IPS-15b (cell line): ENCODE measurements around the gene NIPSNAP2.

Experiments
- H3K27me3 ChIP-seq: one replicate; pipeline ENCODE4 v1.6.1; 2013; ENCODE audit warnings: low read length; ENCODE audit not compliant: control insufficient read depth, insufficient read depth
- H3K36me3 ChIP-seq: one replicate; pipeline ENCODE4 v1.6.1; 2013; ENCODE audit warnings: low read length; ENCODE audit not compliant: control insufficient read depth, insufficient read depth
- H3K4me1 ChIP-seq: one replicate; pipeline ENCODE4 v1.6.1; 2013; ENCODE audit warnings: mild to moderate bottlenecking, low read length; ENCODE audit not compliant: control insufficient read depth, insufficient read depth
- H3K4me3 ChIP-seq: one replicate; pipeline ENCODE4 v1.5.1; 2013; ENCODE audit warnings: low read depth, low read length
- H3K9ac ChIP-seq: one replicate; pipeline ENCODE4 v1.6.1; 2013; ENCODE audit warnings: low read depth, mild to moderate bottlenecking, low read length
- H3K9me3 ChIP-seq: one replicate; pipeline ENCODE4 v1.6.1; 2013; ENCODE audit warnings: mild to moderate bottlenecking, low read length; ENCODE audit not compliant: control insufficient read depth, insufficient read depth

NIPSNAP2 gene

GRCh38 chr7:55962014-55962413, 2.4 kb upstream of the NIPSNAP2 start:
- Histone ChIP-seq H3K9ac (no peak overlapping the region), H3K36me3 (no peaks in the 10 kb centered on the region), H3K4me3 (no peak overlapping the region), H3K4me1 (no peaks in the 10 kb centered on the region), H3K9me3 (no peaks in the 10 kb centered on the region), H3K27me3 (peaks cover 11% of the 10 kb centered on the region)

- Histone ChIP-seq H3K9me3 (no peaks in the 10 kb centered on the region), H3K27me3 (peaks cover 11% of the 10 kb centered on the region), H3K4me3 (peak overlapping the region; percentile 26), H3K9ac (no peak overlapping the region), H3K36me3 (no peaks in the 10 kb centered on the region), H3K4me1 (no peaks in the 10 kb centered on the region)
Measured at GRCh38 chr7:55963584-55964168, 709 bp upstream of the NIPSNAP2 start.

DNA sequence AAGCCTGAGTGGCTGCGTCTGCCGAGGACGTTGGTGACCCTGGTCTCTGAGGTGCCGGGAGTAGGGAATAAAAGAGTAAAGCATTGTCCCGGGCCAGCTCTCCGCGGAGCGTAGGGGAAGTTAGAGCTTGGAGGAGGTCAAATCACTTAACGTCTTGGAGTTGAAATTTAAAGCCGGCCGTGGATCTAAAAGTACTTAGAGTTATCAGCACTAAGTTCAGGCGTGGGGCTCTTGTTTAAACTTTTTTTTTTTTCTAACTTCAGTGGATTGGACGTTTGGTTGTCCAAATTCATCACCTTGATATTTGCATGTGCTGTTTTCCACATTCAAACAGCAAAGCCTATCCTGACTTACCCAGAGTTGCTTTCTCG, 700 bp downstream of the NIPSNAP2 start:
- peaks cover 11% of the 10 kb centered on the region for H3K27me3 ChIP-seq
- no peaks in the 10 kb centered on the region for H3K9me3 ChIP-seq
- H3K4me1 ChIP-seq: no peaks in the 10 kb centered on the region
- H3K9ac ChIP-seq: peak overlapping the region; percentile 81
- H3K36me3 ChIP-seq: no peaks in the 10 kb centered on the region
- H3K4me3 ChIP-seq: peak overlapping the region; percentile 61

GRCh38 chr7:55965805-55966421, 1.5 kb downstream of the NIPSNAP2 start:
- Histone ChIP-seq H3K27me3 (peaks cover 11% of the 10 kb centered on the region), H3K9me3 (no peaks in the 10 kb centered on the region), H3K4me1 (peaks cover 3% of the 10 kb centered on the region), H3K36me3 (no peaks in the 10 kb centered on the region), H3K4me3 (no peak overlapping the region), H3K9ac (no peak overlapping the region)

GRCh38 chr7:55966851-55967250, 2.5 kb downstream of the NIPSNAP2 start:
- no peaks in the 10 kb centered on the region for H3K36me3 ChIP-seq
- H3K9me3 ChIP-seq: no peaks in the 10 kb centered on the region
- no peak overlapping the region for H3K4me3 ChIP-seq
- H3K9ac ChIP-seq: no peak overlapping the region
- H3K27me3 ChIP-seq: peaks cover 11% of the 10 kb centered on the region
- H3K4me1 ChIP-seq: peaks cover 7% of the 10 kb centered on the region

DNA sequence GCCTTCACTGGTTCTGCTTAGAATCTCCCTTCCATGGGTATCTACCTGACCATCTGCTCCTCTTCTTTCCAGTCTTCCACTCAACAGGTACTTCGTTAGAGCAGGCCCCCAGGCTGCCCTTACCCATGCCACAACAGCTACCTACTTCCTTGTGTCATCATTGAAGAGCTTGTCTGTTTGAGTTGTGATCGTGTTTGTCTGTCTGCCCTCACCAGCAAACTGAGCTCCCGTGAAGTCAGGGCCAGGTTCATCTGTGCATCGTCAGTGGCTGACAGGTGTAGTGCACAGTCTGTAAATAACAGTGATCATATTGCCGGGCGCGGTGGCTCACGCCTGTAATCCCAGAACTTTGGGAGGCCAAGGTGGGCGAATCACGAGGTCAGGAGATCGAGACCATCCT, 5.0 kb downstream of the NIPSNAP2 start:
- Histone ChIP-seq H3K9ac (no peak overlapping the region), H3K9me3 (no peaks in the 10 kb centered on the region), H3K4me3 (no peak overlapping the region), H3K27me3 (no peaks in the 10 kb centered on the region), H3K4me1 (peaks cover 7% of the 10 kb centered on the region), H3K36me3 (no peaks in the 10 kb centered on the region)

DNA sequence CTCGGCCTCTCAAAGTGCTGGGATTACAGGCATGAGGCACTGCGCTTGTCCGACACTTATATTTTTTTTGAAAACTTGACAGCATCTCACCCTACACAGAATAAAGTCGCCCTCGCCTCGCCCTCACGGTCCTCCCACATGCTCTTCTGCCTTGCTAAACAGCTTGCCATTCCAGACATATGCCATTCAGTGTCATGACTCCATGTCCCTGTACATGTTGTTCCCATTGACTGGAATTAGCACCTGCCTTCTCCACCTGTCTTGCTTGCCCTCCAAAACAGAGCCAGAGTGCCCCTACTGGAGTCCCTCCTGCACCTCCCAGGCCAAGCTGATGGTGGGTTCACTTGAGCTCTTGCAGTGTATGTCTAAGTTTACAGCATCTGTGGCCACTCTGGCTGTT, 6.2 kb downstream of the NIPSNAP2 start:
- no peaks in the 10 kb centered on the region for H3K27me3 ChIP-seq
- H3K4me3 ChIP-seq: no peak overlapping the region
- H3K36me3 ChIP-seq: no peaks in the 10 kb centered on the region
- H3K9ac ChIP-seq: no peak overlapping the region
- H3K9me3 ChIP-seq: no peaks in the 10 kb centered on the region
- peaks cover 7% of the 10 kb centered on the region for H3K4me1 ChIP-seq

GRCh38 chr7:55970978-55971377, 6.6 kb downstream of the NIPSNAP2 start:
- H3K36me3 ChIP-seq: no peaks in the 10 kb centered on the region

DNA sequence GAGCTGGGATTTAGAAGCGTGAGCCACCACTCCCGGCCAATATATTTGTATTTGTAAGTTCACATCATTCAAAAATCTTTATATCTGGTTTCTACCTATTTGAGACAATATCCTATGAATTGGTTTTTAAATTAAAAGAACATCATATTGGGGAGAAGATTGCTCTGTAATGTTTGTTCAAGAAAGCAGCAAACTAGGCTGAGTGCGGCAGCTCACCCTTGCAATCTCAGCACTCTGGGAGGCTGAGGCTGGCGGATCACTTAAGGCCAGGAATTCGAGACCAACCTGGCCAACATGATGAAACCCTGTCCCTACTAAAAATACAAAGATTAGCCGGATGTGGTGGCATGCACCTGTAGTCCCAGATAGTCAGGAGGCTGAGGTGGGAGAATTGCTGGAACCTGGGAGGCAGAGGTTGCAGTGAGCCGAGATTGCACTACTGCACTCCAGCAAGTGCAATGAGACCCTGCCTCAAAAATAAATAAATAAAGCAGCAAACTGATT, 9.4 kb downstream of the NIPSNAP2 start:
- Histone ChIP-seq H3K36me3 (no peaks in the 10 kb centered on the region), H3K4me3 (no peak overlapping the region), H3K27me3 (no peaks in the 10 kb centered on the region), H3K4me1 (peaks cover 7% of the 10 kb centered on the region), H3K9me3 (no peaks in the 10 kb centered on the region), H3K9ac (no peak overlapping the region)

More at GRCh38 chr7:55970978-55971377, 6.6 kb downstream of the NIPSNAP2 start:
- no peaks in the 10 kb centered on the region for H3K9me3 ChIP-seq
- H3K4me3 ChIP-seq: no peak overlapping the region
- no peak overlapping the region for H3K9ac ChIP-seq
- peaks cover 7% of the 10 kb centered on the region for H3K4me1 ChIP-seq
- H3K27me3 ChIP-seq: no peaks in the 10 kb centered on the region

- H3K4me1 ChIP-seq: peaks cover 2% of the 10 kb centered on the region
- no peaks in the 10 kb centered on the region for H3K36me3 ChIP-seq
- no peaks in the 10 kb centered on the region for H3K27me3 ChIP-seq
- H3K9me3 ChIP-seq: no peaks in the 10 kb centered on the region
- no peak overlapping the region for H3K4me3 ChIP-seq
- no peak overlapping the region for H3K9ac ChIP-seq
Measured at GRCh38 chr7:55975988-55976633, 11.7 kb downstream of the NIPSNAP2 start.

DNA sequence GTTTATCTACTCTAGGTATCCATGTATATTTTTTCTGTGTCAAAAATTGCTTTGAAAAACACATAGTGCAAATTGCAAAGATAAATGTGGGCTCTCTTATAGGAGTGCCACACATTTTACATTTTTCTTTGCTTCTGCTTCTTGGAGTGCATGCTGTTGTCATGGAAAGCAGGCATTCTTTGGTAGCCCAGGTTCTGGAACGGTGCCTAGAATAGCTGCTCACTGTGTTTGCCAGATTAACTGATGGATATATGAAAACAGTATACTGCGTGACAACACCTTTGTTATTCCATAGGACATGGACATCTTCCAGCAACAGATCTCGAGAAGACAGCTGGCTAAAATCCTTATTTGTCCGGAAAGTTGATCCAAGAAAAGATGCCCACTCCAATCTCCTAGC, 13.4 kb downstream of the NIPSNAP2 start:
- Histone ChIP-seq H3K4me3 (no peak overlapping the region), H3K36me3 (no peaks in the 10 kb centered on the region), H3K9ac (no peak overlapping the region)

GRCh38 chr7:55980266-55980665, 15.9 kb downstream of the NIPSNAP2 start:
- H3K27me3 ChIP-seq: no peaks in the 10 kb centered on the region
- no peak overlapping the region for H3K9ac ChIP-seq
- peaks cover 5% of the 10 kb centered on the region for H3K36me3 ChIP-seq
- no peak overlapping the region for H3K4me3 ChIP-seq
- no peaks in the 10 kb centered on the region for H3K9me3 ChIP-seq
- no peaks in the 10 kb centered on the region for H3K4me1 ChIP-seq

More for the DNA sequence above, 13.4 kb downstream of the NIPSNAP2 start:
- H3K4me1 ChIP-seq: no peaks in the 10 kb centered on the region
- no peaks in the 10 kb centered on the region for H3K9me3 ChIP-seq
- no peaks in the 10 kb centered on the region for H3K27me3 ChIP-seq
